PC-9 (cell line): ENCODE data around the gene JADE3. TPM values are rescaled to one million over a fixed set of nuclear protein-coding genes. Genes with fewer than 3 reads are reported as not detected.

Experiments used
- BruUV-seq: library from RNA; stranded (reverse); fragments of 400-500 nt; replicated peaks from 2 replicates; lab custom pipeline; 2021; lab: Mats Ljungman, UMichigan
- CTCF ChIA-PET: fragments of 300-600 bp; sonication (Branson Sonifier 250); formaldehyde crosslinking; loops from one replicate; lab custom pipeline; 2022; ENCODE audit warnings: antibody characterized with exemption; lab: Charles Lee
- POLR2A ChIA-PET: fragments of 300-600 bp; sonication (Branson Sonifier 250); formaldehyde crosslinking; loops from one replicate; lab custom pipeline; 2022; ENCODE audit warnings: antibody characterized with exemption; ENCODE audit not compliant: unreplicated experiment; lab: Charles Lee
- DNase-seq, 2 experiments: peaks; one replicate each; pipeline versions ENCODE4 v3.0.0 to v3.0.0-alpha.2; 2015 to 2022; ENCODE audit warnings: mixed read lengths in 1 of 2
- H2AFZ ChIP-seq: fragments of 200-600 bp; sonication (generic); 2 replicates; pipeline ENCODE4 v1.8.1; 2017; ENCODE audit warnings: antibody characterized with exemption
- H3F3A ChIP-seq: fragments of 200-600 bp; sonication (generic); 2 replicates; pipeline ENCODE4 v1.8.1; 2017; ENCODE audit warnings: antibody characterized with exemption, mild to moderate bottlenecking, low read depth; ENCODE audit not compliant: insufficient read depth
- H3K27ac ChIP-seq: fragments of 200-600 bp; sonication (generic); 2 replicates; pipeline ENCODE4 v1.6.1; 2016; ENCODE audit warnings: mixed run types
- H3K27me3 ChIP-seq: fragments of 200-600 bp; sonication (generic); 2 replicates; pipeline ENCODE4 v1.6.1; 2016; ENCODE audit warnings: low read depth, mixed run types; ENCODE audit not compliant: insufficient read depth
- H3K36me3 ChIP-seq: fragments of 200-600 bp; sonication (generic); 2 replicates; pipeline ENCODE4 v1.6.1; 2016; ENCODE audit warnings: low read depth, mixed run types
- H3K4me1 ChIP-seq: fragments of 200-600 bp; sonication (generic); replicated peaks from 2 replicates; pipeline ENCODE4 v1.6.1; 2016; ENCODE audit warnings: mixed run types; ENCODE audit not compliant: insufficient read depth
- H3K4me2 ChIP-seq: fragments of 200-600 bp; sonication (generic); 2 replicates; pipeline ENCODE4 v1.6.1; 2017; ENCODE audit warnings: mixed run types
- H3K4me3 ChIP-seq: fragments of 200-600 bp; sonication (generic); 2 replicates; pipeline ENCODE4 v1.6.1; 2016; ENCODE audit warnings: mixed run types
- H3K79me2 ChIP-seq: fragments of 200-600 bp; sonication (generic); 2 replicates; pipeline ENCODE4 v1.6.1; 2017; ENCODE audit warnings: low read depth, mixed run types
- H3K9me2 ChIP-seq: fragments of 200-600 bp; sonication (generic); 2 replicates; pipeline ENCODE4 v1.8.1; 2017; ENCODE audit warnings: mild to moderate bottlenecking; ENCODE audit not compliant: insufficient read depth
- H3K9me3 ChIP-seq: fragments of 200-600 bp; sonication (generic); 2 replicates; pipeline ENCODE4 v1.8.1; 2016; ENCODE audit warnings: low read depth; ENCODE audit not compliant: insufficient read depth
- H4K20me1 ChIP-seq: fragments of 200-600 bp; sonication (generic); 2 replicates; pipeline ENCODE4 v1.8.1; 2017; ENCODE audit not compliant: insufficient read depth
- CTCF ChIP-seq: fragments of 200-600 bp; sonication (generic); conservative IDR thresholded peaks from 2 replicates; pipeline ENCODE4 v1.6.1; 2017; ENCODE audit warnings: mixed run types, antibody characterized with exemption, mild to moderate bottlenecking, moderate library complexity
- EZH2 ChIP-seq: fragments of 200-600 bp; sonication (generic); IDR thresholded peaks from 2 replicates; pipeline ENCODE4 v1.8.0; 2017; ENCODE audit warnings: antibody characterized with exemption, low read depth
- intact Hi-C: fragments of 100-400 bp; cut with micrococcal nuclease; formaldehyde crosslinking; loops from one replicate; pipeline ENCODE4 v1.10.0; 2022; ENCODE audit not compliant: unreplicated experiment
- total RNA-seq: library from RNA; stranded (reverse); gene quantifications from 2 replicates; pipeline ENCODE4 v1.2.3, GENCODE V29; 2021

The JADE3 gene
- total RNA-seq, 1 experiment from 2014 or later, result 10.9 TPM

- Histone ChIP-seq H3K4me2 (no peak overlapping the region), H3K79me2 (peaks cover 16% of the 10 kb centered on the region), H3K27ac (no peak overlapping the region), H3K9me3 (no peaks in the 10 kb centered on the region), H3K27me3 (no peaks in the 10 kb centered on the region), H3K9me2 (no peaks in the 10 kb centered on the region), H4K20me1 (no peaks in the 10 kb centered on the region), H3K4me3 (no peak overlapping the region), H2AFZ (no peak overlapping the region), H3K36me3 (no peaks in the 10 kb centered on the region), H3K4me1 (peaks cover 8% of the 10 kb centered on the region; the same call in 1 of the 2 replicates), H3F3A (0 out of 2 replicates have a peak, but pooled peaks cover 8% of the 10 kb centered on the region)
- TF ChIP-seq CTCF (no peak), EZH2 (no peak)
- intact Hi-C loops, result no loop called here
- ChIA-PET CTCF (no interaction called here), POLR2A (no interaction called here)
- BruUV-seq, result no TSS peak
- no peak for DNase-seq
Measured at GRCh38 chrX:46910415-46910814, 1.8 kb upstream of the JADE3 start.

- TF ChIP-seq EZH2 (no peak), CTCF (peak; percentile 40)
- Histone ChIP-seq H3K27me3 (no peaks in the 10 kb centered on the region), H3K9me3 (no peaks in the 10 kb centered on the region), H3K27ac (no peak overlapping the region), H3K79me2 (peaks cover 37% of the 10 kb centered on the region), H3K9me2 (no peaks in the 10 kb centered on the region), H3K4me1 (peaks cover 8% of the 10 kb centered on the region; the same call in 1 of the 2 replicates), H3K4me3 (peak overlapping the region; percentile 60), H3F3A (0 out of 2 replicates have a peak, but pooled peaks cover 8% of the 10 kb centered on the region), H3K4me2 (peak overlapping the region; percentile 75), H2AFZ (peak overlapping the region; percentile 66), H4K20me1 (no peaks in the 10 kb centered on the region), H3K36me3 (no peaks in the 10 kb centered on the region)
- no TSS peak for BruUV-seq
- POLR2A ChIA-PET, result no interaction called here
- intact Hi-C loops, result no loop called here
- CTCF ChIA-PET, result interaction anchor here (0.6 kb wide), 1 partner anchor 110 kb away, joined by 4 read pairs; no protein-coding TSS in a partner anchor
- peak in 1 of 2 experiments; percentile 34 for DNase-seq
Measured at GRCh38 chrX:46912603-46913491, 626 bp downstream of the JADE3 start.

- H3K4me2 ChIP-seq, result peak overlapping the region; percentile 75
- ChIA-PET POLR2A (no interaction called here), CTCF (no interaction called here)
- H2AFZ ChIP-seq, result peak overlapping the region; percentile 66
- intact Hi-C loops, result no loop called here
- no peaks in the 10 kb centered on the region for H3K27me3 ChIP-seq
- TSS peak; percentile 51 for BruUV-seq
- no peaks in the 10 kb centered on the region for H4K20me1 ChIP-seq
- H3F3A ChIP-seq, result 0 out of 2 replicates have a peak, but pooled peaks cover 8% of the 10 kb centered on the region
- H3K9me3 ChIP-seq, result no peaks in the 10 kb centered on the region
- H3K4me3 ChIP-seq, result peak overlapping the region; percentile 60
- no peaks in the 10 kb centered on the region for H3K36me3 ChIP-seq
- no peaks in the 10 kb centered on the region for H3K9me2 ChIP-seq
- H3K79me2 ChIP-seq, result peaks cover 37% of the 10 kb centered on the region
- TF ChIP-seq EZH2, result no peak
- no peak for TF ChIP-seq CTCF
- peak overlapping the region; percentile 29; the same call in 1 of the 2 replicates for H3K27ac ChIP-seq
- DNase-seq, result peak; percentile 9 to 48
- peaks cover 8% of the 10 kb centered on the region; the same call in 1 of the 2 replicates for H3K4me1 ChIP-seq
Measured at GRCh38 chrX:46913667-46914066, 1.4 kb downstream of the JADE3 start.
